GM19395 (cell line): ENCODE measurements around the gene DCAF5.
"Not testable (repeated sequence)": the region's sequence is repeated elsewhere in the genome, so short reads cannot be mapped to it uniquely, and the experiment has no call there.

Source experiments
- ATAC-seq: cut with Tn5 transposase; IDR thresholded peaks from one replicate; pipeline ENCODE4 v1.9.1; 2021; ENCODE audit warnings: mild to moderate bottlenecking, moderate library complexity; ENCODE audit not compliant: unreplicated experiment

The DCAF5 gene

GRCh38 chr14:69044296-69044695 lies 108.6 kb downstream of the DCAF5 start:
- ATAC-seq: no peak

GRCh38 chr14:69043596-69044260 lies 109.2 kb downstream of the DCAF5 start:
- ATAC-seq: no peak

- no peak for ATAC-seq
These were observed 110.0 kb downstream of the DCAF5 start for GRCh38 chr14:69042787-69043444.

DNA sequence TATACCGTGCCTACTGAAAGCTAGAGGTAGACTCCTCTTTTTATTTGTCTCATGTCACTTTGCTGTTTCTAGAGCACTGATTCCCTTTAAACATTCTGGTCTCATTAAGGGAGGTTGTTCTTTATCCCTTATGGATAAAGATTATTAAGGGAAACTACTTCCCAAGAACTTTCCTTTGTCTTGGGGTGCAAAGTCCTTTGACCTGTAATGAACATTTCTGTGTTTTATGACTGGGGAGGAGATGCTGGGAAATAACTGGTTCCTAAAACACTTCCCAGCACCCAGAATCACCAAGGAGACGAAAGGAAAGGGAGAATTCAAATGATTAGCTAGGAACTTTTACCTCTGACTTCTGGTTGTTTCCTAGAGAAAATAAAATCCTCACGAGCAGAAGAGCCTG lies 110.6 kb downstream of the DCAF5 start:
- ATAC-seq: no peak

GRCh38 chr14:69041783-69042182 lies 111.1 kb downstream of the DCAF5 start:
- no peak for ATAC-seq

- no peak for ATAC-seq
These were observed 112.6 kb downstream of the DCAF5 start for GRCh38 chr14:69040353-69040752.

- no peak for ATAC-seq
These were observed 113.7 kb downstream of the DCAF5 start for GRCh38 chr14:69039288-69039628.

DNA sequence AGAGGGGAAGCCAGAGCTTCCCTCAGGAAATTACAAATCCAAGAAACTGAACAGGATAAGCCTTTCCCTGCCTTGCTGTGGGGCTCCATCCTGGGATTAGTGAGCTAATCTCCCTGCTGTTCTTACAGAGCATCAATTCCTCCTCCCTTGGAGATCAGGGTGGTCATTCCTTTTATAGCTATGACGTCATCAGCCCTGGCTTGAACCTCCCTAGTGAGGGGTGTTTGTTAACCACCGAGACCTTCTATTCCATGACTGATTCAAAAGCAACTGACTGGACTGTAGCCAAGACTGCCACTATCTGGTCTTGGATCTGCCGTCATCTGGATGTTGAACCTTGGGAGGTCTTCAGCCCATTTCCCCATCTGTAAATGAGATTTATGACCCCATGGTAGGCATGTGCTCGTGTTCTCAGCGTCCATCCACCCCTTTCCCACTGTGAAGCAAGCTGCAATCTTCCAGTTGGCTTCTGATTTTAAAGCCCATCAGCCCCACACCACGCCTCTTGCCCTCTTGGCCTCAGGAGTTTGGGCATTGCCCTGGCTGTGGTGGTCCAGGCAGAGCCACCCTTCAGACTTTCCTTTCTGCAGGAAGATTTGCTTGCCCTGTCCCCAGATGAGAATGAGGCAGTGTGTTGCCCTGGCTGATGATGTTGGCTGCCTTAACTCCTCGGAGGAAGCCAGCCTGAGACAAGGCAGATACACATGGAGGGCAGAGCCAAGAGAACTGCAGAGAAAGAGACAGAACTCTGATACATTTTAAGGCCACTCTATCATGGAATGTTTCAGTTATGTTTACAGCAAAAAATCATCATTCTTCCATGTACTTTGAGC lies 114.2 kb downstream of the DCAF5 start:
- no peak for ATAC-seq

DNA sequence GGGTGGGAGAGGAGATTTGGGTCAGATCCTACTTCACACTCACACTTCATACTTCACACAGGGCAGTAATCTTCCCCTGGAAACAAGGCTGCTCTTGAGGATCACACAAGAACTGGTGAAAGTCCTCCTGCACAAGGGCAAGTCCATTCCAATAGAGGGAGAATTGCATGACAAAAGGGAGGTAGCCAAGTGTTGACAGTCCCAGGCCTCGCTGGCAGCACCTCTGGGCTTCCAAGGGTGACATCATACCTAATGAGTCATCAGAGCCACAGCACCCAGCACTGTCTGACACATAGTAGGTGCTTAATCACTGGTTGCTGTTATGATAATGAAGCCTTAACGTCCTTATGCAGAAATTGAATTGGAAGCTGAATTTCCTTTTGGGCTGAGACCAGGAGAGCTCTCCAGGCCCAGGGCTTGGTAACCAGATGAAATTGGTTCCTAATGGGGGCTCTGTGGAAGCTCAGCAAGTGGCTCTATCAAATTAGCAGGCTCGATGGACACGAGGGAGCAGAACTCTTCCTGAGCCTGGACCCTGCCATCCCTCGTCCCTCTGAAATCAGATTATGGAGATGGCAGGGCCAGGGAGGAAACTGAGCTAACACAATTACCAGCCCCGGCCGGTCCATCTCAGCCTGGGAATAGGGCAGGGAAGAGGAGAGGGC lies 115.0 kb downstream of the DCAF5 start:
- no peak for ATAC-seq

DNA sequence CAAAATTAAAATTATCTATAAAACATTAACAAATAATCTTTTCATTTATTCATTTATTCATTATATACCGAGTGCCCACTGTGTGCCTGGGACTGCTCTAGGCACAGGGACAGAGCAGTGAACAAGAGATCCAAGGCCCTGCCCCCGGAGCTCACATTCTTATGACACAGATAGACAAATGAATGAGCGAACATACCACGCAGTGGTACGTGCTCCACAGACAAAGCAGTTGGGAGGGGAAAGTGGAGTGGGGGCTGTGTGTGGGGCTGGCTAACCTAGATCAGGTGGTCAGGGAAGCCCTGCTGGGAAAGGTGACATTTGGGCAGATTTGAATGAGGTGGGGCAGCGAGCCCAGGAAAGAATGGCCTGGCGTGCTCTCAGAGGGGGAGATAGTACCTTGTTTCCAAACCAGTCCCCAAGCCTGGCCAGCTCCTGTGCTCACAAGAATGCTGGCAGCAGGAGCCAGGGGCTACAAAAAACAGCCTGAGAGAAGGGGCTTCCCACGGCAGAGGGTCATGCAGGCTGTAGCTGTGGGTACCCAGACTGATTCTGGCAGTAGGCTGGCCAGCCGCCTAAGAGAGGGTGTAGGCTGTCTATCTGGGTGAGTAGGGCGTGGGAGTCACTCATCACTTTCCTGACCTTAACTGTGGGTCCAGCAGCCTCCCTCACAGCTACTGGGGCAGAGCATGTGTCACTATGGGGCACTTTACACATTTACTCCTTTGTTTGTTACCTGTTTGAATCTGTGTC lies 116.0 kb downstream of the DCAF5 start:
- ATAC-seq: no peak

- no peak for ATAC-seq
These were observed 118.2 kb downstream of the DCAF5 start for GRCh38 chr14:69034612-69035262.

DNA sequence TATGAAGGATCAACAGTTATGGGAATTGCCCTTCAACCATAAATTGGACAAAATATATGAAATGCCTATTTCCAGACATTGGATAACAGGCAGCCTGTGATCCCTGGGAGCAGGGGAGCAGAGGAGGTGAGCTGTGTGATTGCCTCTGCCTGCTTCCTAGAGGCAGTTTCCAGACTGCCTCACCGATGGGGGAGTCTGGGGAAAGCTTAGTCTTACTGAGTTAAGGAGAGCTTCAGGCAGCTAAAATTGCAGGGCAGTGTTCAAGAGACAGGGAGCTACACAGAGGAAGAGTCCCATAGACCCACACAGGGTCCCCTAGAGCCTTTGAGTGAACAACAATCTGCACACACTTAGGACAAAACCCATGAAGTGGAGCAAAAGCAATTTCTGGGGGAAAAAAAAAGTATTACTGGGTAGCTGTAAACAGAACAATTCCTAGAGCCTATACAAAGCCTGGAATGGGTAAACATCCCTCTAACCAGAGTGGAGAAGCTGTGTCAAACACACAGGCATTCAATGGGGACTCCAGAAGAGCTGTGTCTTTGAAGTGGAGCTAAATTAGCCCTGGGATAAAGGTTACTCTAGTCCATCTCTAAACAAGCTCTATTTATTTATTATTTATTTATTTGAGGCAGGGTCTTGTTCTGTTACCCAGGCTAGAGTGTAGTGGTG lies 125.5 kb downstream of the DCAF5 start:
- no peak for ATAC-seq

- ATAC-seq: no peak
These were observed 129.9 kb downstream of the DCAF5 start for GRCh38 chr14:69023035-69023434.

DNA sequence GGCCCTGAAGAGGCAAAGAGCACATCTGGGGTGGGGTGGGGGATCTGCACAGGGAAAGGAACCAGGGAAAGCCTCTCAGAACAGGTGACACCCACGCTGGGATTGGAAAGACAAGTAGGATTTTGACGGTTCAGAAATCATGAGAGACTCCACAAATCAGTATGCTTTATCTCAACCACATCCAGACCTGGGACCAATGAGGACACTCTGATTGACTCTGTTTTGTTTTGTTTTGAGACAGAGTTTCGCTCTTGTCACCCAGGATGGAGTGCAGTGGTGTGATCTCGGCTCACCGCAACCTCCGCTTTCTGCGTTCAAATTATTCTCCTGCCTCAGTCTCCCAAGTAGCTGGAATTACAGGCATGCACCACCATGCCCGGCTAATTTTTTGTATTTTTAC lies 130.8 kb downstream of the DCAF5 start:
- ATAC-seq: not testable (repeated sequence)

DNA sequence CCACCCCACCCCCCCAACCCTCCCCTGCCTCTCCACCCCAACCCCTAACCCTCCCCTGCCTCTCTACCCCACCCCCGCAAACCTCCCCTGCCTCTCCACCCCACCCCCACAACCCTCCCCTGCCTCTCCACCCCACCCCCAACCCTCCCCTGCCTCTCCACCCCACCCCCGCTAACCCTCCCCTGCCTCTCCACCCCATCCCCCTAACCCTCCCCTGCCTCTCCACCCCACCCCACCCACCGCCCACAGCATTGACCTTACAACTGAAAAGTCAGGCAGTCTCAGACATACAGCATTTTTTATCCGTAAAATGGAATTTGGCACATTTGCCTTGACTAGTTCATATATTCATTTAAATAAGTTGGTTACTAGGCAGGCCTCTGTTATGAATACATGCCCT lies 135.2 kb downstream of the DCAF5 start:
- no peak for ATAC-seq

- ATAC-seq: no peak
These were observed 138.1 kb downstream of the DCAF5 start for GRCh38 chr14:69014829-69015259.

- ATAC-seq: no peak
These were observed 138.8 kb downstream of the DCAF5 start for GRCh38 chr14:69013943-69014782.

DNA sequence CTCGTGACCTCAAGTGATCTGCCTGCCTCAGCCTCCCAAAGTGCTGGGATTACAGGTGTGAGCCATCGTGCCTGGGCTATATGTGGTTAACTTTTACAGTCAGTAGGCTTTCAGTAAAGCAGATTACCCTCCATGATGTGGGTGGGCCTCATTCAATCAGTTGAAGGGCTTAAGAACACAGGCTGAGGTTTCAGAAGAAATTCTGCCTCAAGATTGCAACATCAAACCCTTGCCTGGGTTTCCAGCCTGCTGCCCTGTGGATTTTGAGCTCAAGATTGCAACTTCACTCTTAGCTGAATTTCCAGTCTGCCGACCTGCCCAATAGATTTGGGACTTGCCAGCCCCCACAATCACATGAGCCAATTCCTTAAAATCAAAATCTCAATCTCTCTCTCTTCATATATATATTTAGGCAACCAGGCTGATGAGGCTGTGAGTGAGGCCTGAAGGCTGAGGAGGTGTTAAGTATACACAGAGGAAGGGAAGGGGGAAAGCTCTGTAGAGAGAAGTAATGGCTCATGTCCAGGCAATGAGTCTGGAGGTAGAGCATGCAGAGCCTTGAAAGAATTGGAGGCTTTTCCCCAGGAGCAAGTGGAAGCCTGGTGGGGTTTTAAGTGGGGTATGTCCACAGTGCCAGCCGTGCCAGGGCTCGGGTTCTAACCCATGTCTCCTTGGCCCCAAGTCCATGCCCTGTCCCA lies 140.5 kb downstream of the DCAF5 start:
- ATAC-seq: no peak
